Neutrophil (primary cell): ENCODE data around the gene ERI2.

Source experiments
- H3K27ac ChIP-seq: fragments of 200-600 bp; sonication (generic); 2 replicates; pipeline ENCODE4 v1.5.1; 2016; ENCODE audit warnings: mild to moderate bottlenecking, moderate library complexity
- H3K27me3 ChIP-seq: fragments of 200-600 bp; sonication (generic); 2 replicates; pipeline ENCODE4 v1.6.0; 2016; ENCODE audit warnings: mild to moderate bottlenecking
- H3K36me3 ChIP-seq: fragments of 200-600 bp; sonication (generic); 2 replicates; pipeline ENCODE4 v1.5.1; 2017
- H3K4me1 ChIP-seq, 2 experiments: fragments of 200-600 bp in 1 of 2; sonication (generic) in 1 of 2; 1 replicate in 1 of 2; 2 replicates in 1 of 2; pipeline versions ENCODE4 v1.5.1 to v1.6.1; 2013 to 2016; ENCODE audit warnings: low read depth in 1 of 2, low read length in 1 of 2, mild to moderate bottlenecking in 1 of 2, moderate library complexity in 1 of 2; ENCODE audit not compliant: control insufficient read depth in 1 of 2, insufficient read depth in 1 of 2
- H3K4me3 ChIP-seq, 2 experiments: fragments of 200-600 bp in 1 of 2; sonication (generic) in 1 of 2; 1 replicate in 1 of 2; 2 replicates in 1 of 2; pipeline ENCODE4 v1.5.1; 2013 to 2016; ENCODE audit warnings: low read depth in 1 of 2, low read length in 1 of 2, mild to moderate bottlenecking in 1 of 2, moderate library complexity in 1 of 2
- H3K9me3 ChIP-seq: fragments of 200-600 bp; sonication (generic); 2 replicates; pipeline ENCODE4 v1.5.1; 2016
- TF ChIP-seq, protein P1 (sequence below): fragments of 200-600 bp; sonication (generic); IDR thresholded peaks from 2 replicates; pipeline ENCODE4 v1.5.1; 2016; ENCODE audit warnings: antibody characterized with exemption

ERI2 gene

DNA sequence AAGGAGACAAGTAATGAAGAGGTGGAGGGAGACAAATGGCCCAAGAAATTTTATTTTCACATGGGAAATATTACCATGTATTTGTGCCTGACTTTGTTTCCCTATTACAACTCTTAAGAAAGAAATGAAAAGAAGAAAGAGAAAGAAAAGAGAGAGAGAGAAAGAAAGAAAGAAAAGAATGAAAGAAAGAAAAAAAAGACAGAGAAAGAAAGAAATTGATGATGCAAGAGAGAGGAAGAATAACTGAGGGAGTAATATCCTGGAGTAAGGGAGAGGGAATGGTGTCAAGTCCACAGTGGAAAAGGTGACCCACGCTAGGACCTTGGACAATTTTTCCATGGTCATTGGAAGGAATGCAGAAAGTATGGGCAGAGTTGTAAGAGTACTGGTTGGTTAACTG lies 52.5 kb downstream of the ERI2 start:
- no peaks in the 10 kb centered on the region for H3K27me3 ChIP-seq
- H3K4me3 ChIP-seq, result no peak overlapping the region
- TF ChIP-seq, protein P1, sequence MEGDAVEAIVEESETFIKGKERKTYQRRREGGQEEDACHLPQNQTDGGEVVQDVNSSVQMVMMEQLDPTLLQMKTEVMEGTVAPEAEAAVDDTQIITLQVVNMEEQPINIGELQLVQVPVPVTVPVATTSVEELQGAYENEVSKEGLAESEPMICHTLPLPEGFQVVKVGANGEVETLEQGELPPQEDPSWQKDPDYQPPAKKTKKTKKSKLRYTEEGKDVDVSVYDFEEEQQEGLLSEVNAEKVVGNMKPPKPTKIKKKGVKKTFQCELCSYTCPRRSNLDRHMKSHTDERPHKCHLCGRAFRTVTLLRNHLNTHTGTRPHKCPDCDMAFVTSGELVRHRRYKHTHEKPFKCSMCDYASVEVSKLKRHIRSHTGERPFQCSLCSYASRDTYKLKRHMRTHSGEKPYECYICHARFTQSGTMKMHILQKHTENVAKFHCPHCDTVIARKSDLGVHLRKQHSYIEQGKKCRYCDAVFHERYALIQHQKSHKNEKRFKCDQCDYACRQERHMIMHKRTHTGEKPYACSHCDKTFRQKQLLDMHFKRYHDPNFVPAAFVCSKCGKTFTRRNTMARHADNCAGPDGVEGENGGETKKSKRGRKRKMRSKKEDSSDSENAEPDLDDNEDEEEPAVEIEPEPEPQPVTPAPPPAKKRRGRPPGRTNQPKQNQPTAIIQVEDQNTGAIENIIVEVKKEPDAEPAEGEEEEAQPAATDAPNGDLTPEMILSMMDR, result no peak
- H3K27ac ChIP-seq, result no peak overlapping the region
- no peaks in the 10 kb centered on the region for H3K9me3 ChIP-seq
- H3K36me3 ChIP-seq, result no peaks in the 10 kb centered on the region
- H3K4me1 ChIP-seq, result no peaks in the 10 kb centered on the region

DNA sequence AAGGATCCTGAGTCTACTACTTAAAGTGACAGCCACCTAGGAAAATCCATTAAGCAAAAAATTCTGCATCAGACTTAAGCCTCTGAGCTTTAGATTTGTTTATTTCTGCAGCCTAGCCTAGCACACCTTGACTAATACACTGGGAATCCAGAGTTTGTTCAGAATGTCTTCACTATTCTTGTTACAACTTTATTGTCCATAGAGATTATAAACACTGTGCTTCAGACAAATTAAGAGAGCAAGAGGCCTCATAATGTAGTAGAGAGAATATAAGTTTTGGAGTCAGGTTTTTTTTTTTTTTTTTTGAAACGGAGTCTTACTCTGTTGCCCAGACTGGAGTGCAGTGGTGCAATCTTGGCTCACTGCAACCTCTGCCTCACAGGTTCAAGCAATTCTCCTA lies 55.7 kb downstream of the ERI2 start:
- TF ChIP-seq, protein P1, result no peak
- Histone ChIP-seq H3K4me3 (no peak overlapping the region), H3K27me3 (no peaks in the 10 kb centered on the region), H3K36me3 (no peaks in the 10 kb centered on the region), H3K9me3 (no peaks in the 10 kb centered on the region), H3K27ac (no peak overlapping the region), H3K4me1 (peaks cover 5% of the 10 kb centered on the region in 2 experiments)

DNA sequence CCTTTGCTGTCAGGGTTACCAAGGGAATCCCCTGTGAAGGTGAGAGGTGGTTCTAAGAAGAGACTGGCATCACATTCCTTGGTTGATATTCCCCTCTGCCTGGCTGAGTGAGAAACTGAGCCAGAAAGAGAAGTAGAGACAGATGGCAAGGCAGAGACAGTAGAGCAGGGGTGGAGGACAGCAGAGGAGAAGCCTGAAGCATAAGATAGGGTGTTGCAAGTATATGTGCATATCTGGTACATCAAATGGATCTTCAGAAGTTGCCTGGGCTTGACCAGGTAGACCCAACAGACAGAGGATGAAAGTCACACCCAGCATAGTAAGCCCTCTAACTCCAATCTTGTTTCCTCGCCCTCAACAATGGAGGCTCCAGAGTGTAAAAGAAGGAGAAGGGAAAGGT lies 56.8 kb downstream of the ERI2 start:
- peaks cover 11 to 12% of the 10 kb centered on the region in 2 experiments for H3K4me1 ChIP-seq
- H3K27me3 ChIP-seq, result no peaks in the 10 kb centered on the region
- H3K4me3 ChIP-seq, result no peak overlapping the region
- no peak overlapping the region for H3K27ac ChIP-seq
- H3K9me3 ChIP-seq, result no peaks in the 10 kb centered on the region
- TF ChIP-seq, protein P1, result no peak
- no peaks in the 10 kb centered on the region for H3K36me3 ChIP-seq

DNA sequence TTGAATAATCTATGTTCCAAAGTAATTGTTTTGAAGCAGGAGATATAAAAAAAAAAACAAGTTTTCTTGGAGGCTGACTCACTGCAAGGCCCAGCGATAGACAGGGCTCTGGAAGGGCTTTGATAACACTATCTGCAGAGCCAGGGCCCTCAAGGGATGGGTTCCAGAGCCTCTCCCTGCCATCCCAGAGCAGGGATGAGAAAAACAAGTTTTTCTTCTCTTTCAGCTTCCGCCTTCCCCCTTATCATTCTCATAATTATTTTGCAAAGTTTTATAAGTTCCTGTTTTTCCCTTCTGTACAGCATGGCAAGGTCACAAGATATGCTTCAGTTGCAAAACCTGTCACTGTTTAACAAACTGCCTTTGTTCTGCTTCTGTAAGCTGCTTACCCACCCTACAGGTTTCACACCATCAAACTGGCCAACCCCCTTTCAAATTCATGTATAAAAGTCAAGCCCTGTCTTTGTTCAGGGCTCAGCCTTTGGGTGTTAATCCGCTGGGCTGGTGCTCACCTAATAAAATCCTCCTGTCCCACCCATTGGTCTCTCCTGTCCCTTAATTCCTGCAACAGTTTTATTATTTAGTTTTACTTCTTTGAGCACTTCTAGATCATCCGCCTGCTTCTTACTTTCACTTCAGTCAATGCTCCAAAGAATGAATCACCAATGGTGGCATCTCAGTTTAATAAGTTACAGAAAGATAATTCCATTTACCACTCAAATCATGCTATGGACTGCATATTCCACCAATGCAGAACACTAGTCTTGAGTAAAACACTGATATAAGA lies 59.0 kb downstream of the ERI2 start:
- TF ChIP-seq, protein P1, result no peak
- no peaks in the 10 kb centered on the region for H3K9me3 ChIP-seq
- no peaks in the 10 kb centered on the region for H3K36me3 ChIP-seq
- H3K27me3 ChIP-seq, result no peaks in the 10 kb centered on the region
- H3K27ac ChIP-seq, result peak overlapping the region; percentile 68
- peaks cover 11 to 13% of the 10 kb centered on the region in 2 experiments for H3K4me1 ChIP-seq
- no peak overlapping the region for H3K4me3 ChIP-seq

DNA sequence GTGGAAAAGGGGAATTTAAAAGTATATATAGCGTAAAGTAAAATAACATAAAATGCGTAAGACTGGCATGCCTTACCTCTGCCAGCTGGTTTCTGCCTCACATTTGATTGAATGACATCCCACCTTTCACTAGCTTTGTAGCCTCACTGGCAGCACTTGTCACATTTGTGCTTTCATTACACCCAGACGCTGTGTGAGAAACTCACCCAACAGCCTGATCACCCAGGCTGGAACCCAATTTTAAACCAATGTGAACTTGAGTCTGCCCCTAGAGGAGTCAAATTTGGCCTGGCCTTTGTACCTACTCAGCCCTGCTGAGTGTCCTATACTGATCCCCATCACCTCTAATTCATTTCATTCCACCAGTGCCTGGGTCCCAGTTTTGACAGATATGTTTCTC lies 59.8 kb downstream of the ERI2 start:
- TF ChIP-seq, protein P1, result no peak
- Histone ChIP-seq H3K27ac (peak overlapping the region; percentile 68), H3K4me3 (no peak overlapping the region), H3K27me3 (no peaks in the 10 kb centered on the region), H3K4me1 (peaks cover 15 to 18% of the 10 kb centered on the region in 2 experiments), H3K36me3 (no peaks in the 10 kb centered on the region), H3K9me3 (no peaks in the 10 kb centered on the region)
